ENCODE data around the gene PALLD.

The PALLD gene

GRCh38 chr4:168712316-168712890, 215.6 kb downstream of the PALLD start:
- H3K27ac ChIP-seq (ENCODE audit: low read depth, low read length, poor library complexity, severe bottlenecking), result no peak overlapping the region
- no peak overlapping the region for H3K4me2 ChIP-seq (ENCODE audit: low read length)
- H3K9me3 ChIP-seq (ENCODE audit: low read length), result no peaks in the 10 kb centered on the region
- H2AFZ ChIP-seq (ENCODE audit: low read length), result no peak overlapping the region
- H3F3A ChIP-seq (ENCODE audit: insufficient read depth, low read length), result no peaks in the 10 kb centered on the region
- no peak for TF ChIP-seq CTCF (IDR thresholded peaks at IDR 0.05; ENCODE audit: low read length)
- TF ChIP-seq EZH2 (IDR thresholded peaks at IDR 0.05; ENCODE audit: borderline replicate concordance, low read length), result no peak
- no peaks in the 10 kb centered on the region for H3K79me2 ChIP-seq (ENCODE audit: insufficient read depth, low read length)
- no peaks in the 10 kb centered on the region for H3K27me3 ChIP-seq (ENCODE audit: insufficient read depth, low read length)
- H3K4me3 ChIP-seq (ENCODE audit: low read depth, low read length, poor library complexity, severe bottlenecking), result no peak overlapping the region
- H4K20me1 ChIP-seq (ENCODE audit: insufficient read depth, low read length), result no peaks in the 10 kb centered on the region
- no peak overlapping the region for H3K9ac ChIP-seq (ENCODE audit: low read length)
- no peaks in the 10 kb centered on the region for H3K36me3 ChIP-seq (ENCODE audit: insufficient read depth, low read length)
- no peaks in the 10 kb centered on the region for H3K4me1 ChIP-seq (ENCODE audit: insufficient read depth, low read length, severe bottlenecking)
- no peaks in the 10 kb centered on the region for H3K9me2 ChIP-seq (ENCODE audit: low read depth, low read length)

DNA sequence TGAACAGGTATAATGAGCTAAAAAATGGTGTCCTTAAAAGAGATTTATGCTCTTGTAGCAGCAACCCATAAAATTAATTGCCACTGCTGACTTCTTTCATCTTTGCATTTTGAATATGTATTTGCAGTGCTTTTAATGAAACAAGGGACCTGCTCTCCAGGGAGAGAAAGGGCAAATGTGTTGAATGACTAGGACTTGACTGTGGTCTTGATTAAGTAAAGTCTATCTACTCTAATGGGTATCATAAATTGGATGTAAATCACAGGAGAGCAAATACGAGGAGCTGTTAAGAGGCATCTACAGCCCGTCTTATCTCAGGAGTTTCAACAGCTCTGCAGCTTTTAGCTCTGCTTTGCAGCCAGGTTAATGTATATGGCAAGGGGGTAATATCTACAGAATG, 216.4 kb downstream of the PALLD start:
- H3K9me3 ChIP-seq (ENCODE audit: low read length), result no peaks in the 10 kb centered on the region
- H3F3A ChIP-seq (ENCODE audit: insufficient read depth, low read length), result no peaks in the 10 kb centered on the region
- no peaks in the 10 kb centered on the region for H3K36me3 ChIP-seq (ENCODE audit: insufficient read depth, low read length)
- no peaks in the 10 kb centered on the region for H3K27me3 ChIP-seq (ENCODE audit: insufficient read depth, low read length)
- H4K20me1 ChIP-seq (ENCODE audit: insufficient read depth, low read length), result no peaks in the 10 kb centered on the region
- H3K4me3 ChIP-seq (ENCODE audit: low read depth, low read length, poor library complexity, severe bottlenecking), result no peak overlapping the region
- H3K4me2 ChIP-seq (ENCODE audit: low read length), result no peak overlapping the region
- H3K4me1 ChIP-seq (ENCODE audit: insufficient read depth, low read length, severe bottlenecking), result no peaks in the 10 kb centered on the region
- TF ChIP-seq CTCF (IDR thresholded peaks at IDR 0.05; ENCODE audit: low read length) (no peak), EZH2 (IDR thresholded peaks at IDR 0.05; ENCODE audit: borderline replicate concordance, low read length) (no peak)
- no peak overlapping the region for H3K27ac ChIP-seq (ENCODE audit: low read depth, low read length, poor library complexity, severe bottlenecking)
- H3K9ac ChIP-seq (ENCODE audit: low read length), result no peak overlapping the region
- H2AFZ ChIP-seq (ENCODE audit: low read length), result no peak overlapping the region
- no peaks in the 10 kb centered on the region for H3K9me2 ChIP-seq (ENCODE audit: low read depth, low read length)
- no peaks in the 10 kb centered on the region for H3K79me2 ChIP-seq (ENCODE audit: insufficient read depth, low read length)

- Histone ChIP-seq H3K79me2 (ENCODE audit: insufficient read depth, low read length) (no peaks in the 10 kb centered on the region), H3K4me1 (ENCODE audit: insufficient read depth, low read length, severe bottlenecking) (no peaks in the 10 kb centered on the region), H3K9me2 (ENCODE audit: low read depth, low read length) (no peaks in the 10 kb centered on the region), H3K9ac (ENCODE audit: low read length) (no peak overlapping the region), H2AFZ (ENCODE audit: low read length) (no peak overlapping the region), H3K4me2 (ENCODE audit: low read length) (no peak overlapping the region), H3K27ac (ENCODE audit: low read depth, low read length, poor library complexity, severe bottlenecking) (no peak overlapping the region), H3K4me3 (ENCODE audit: low read depth, low read length, poor library complexity, severe bottlenecking) (no peak overlapping the region), H4K20me1 (ENCODE audit: insufficient read depth, low read length) (no peaks in the 10 kb centered on the region), H3K9me3 (ENCODE audit: low read length) (no peaks in the 10 kb centered on the region), H3K36me3 (ENCODE audit: insufficient read depth, low read length) (no peaks in the 10 kb centered on the region), H3K27me3 (ENCODE audit: insufficient read depth, low read length) (no peaks in the 10 kb centered on the region), H3F3A (ENCODE audit: insufficient read depth, low read length) (no peaks in the 10 kb centered on the region)
- TF ChIP-seq CTCF (IDR thresholded peaks at IDR 0.05; ENCODE audit: low read length), result no peak
- no peak for TF ChIP-seq EZH2 (IDR thresholded peaks at IDR 0.05; ENCODE audit: borderline replicate concordance, low read length)
These were observed 219.0 kb downstream of the PALLD start for GRCh38 chr4:168715896-168716295.
